Vagina (tissue), 2 donors: Measurements from ENCODE around the gene DMKN. TPM values are rescaled to one million over a fixed set of nuclear protein-coding genes. Genes with fewer than 3 reads are reported as not detected.

Experiments used
- DNase-seq, 2 donors: peaks; one replicate each; pipeline ENCODE4 v3.0.0-alpha.2; 2017; ENCODE audit errors: extremely low spot score in 2 of 2
- H3K27ac ChIP-seq: fragments of 200-600 bp; sonication (generic); one replicate; pipeline ENCODE4 v1.5.1; 2019
- H3K27me3 ChIP-seq: fragments of 200-600 bp; sonication (generic); one replicate; pipeline ENCODE4 v1.5.1; 2019
- H3K36me3 ChIP-seq, 2 donors: fragments of 200-600 bp; sonication (generic); one replicate each; pipeline ENCODE4 v1.5.1; 2017 to 2019
- H3K4me1 ChIP-seq: fragments of 200-600 bp; sonication (generic); one replicate; pipeline ENCODE4 v1.5.1; 2019
- H3K4me3 ChIP-seq, 2 donors: fragments of 200-600 bp; sonication (generic); 1 replicate in 1 of 2; 2 replicates in 1 of 2; pipeline ENCODE4 v1.5.1; 2016 to 2019
- H3K9me3 ChIP-seq: fragments of 200-600 bp; sonication (generic); one replicate; pipeline ENCODE4 v1.5.1; 2019
- CTCF ChIP-seq, 3 experiments: fragments of 450-650 bp in 2 of 3; fragments of 200-600 bp in 1 of 3; sonication (generic) in 1 of 3; IDR thresholded peaks; one replicate each; pipeline ENCODE4 v1.5.1; 2017 to 2019; ENCODE audit warnings: antibody characterized with exemption in 3 of 3, mild to moderate bottlenecking in 2 of 3, moderate library complexity in 2 of 3
- POLR2A ChIP-seq, 2 donors: fragments of 450-650 bp; IDR thresholded peaks; one replicate each; pipeline ENCODE4 v1.6.1; 2017; ENCODE audit warnings: antibody characterized with exemption in 2 of 2, mild to moderate bottlenecking in 2 of 2, moderate library complexity in 2 of 2
- POLR2AphosphoS5 ChIP-seq, 2 donors: sonication (generic); formaldehyde crosslinking; IDR thresholded peaks; one replicate each; pipeline ENCODE4 v1.9.0; 2017; ENCODE audit warnings: antibody characterized with exemption in 2 of 2, mild to moderate bottlenecking in 2 of 2, low read depth in 1 of 2; ENCODE audit not compliant: insufficient read depth in 1 of 2
- intact Hi-C: fragments of 100-400 bp; cut with DNase I; formaldehyde crosslinking; loops from one replicate; pipeline ENCODE4 v1.15.1; 2023
- total RNA-seq: library from RNA; depleted of rRNA; stranded (reverse); fragments of >200 nt; gene quantifications from one replicate; pipeline ENCODE4 v1.2.3, GENCODE V29; 2016

DMKN gene
- total RNA-seq, 1 donor from 2014 or later, result 237 TPM

DNA sequence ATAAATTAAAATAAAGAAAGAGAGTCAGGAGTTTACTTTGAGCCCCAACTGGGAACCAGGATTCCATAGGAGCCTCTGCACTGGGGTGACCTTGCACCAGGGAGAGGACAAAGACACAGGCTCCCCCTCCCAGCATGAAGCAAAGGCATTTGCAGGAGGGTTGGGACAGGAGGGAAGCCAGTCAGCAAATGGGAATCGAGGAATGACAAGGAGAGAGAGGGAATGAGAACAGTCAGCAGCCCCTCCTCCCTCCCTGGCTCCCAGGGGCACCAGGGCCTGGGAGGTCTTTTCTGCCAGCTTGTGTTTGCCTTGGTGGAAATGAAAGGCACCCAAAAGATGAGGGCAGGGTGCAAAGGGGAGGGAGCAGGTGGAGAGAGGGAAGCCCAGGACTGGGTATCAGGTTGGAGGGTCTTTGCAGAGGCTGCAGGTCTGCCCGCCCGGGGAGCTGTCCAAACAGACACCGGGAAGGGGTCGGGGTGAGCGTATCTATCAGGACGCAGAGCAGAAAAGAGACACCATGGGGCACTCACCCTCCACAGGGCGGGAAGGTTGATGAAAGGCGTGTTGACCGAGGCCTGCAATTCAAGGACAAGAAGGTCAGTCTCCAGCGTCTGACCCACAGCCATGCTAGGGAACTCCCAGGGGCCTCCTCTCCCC is 10.9 kb upstream of the DMKN start:
- intact Hi-C loops, result no loop called here
- H3K9me3 ChIP-seq, result no peaks in the 10 kb centered on the region
- no peak overlapping the region for H3K4me3 ChIP-seq
- peaks cover 2% of the 10 kb centered on the region for H3K4me1 ChIP-seq
- TF ChIP-seq POLR2AphosphoS5 (IDR thresholded peaks at IDR 0.05; ENCODE audit: insufficient read depth in 1 of 2, low read depth in 1 of 2) (no peak), POLR2A (IDR thresholded peaks at IDR 0.05) (no peak), CTCF (IDR thresholded peaks at IDR 0.05) (no peak)
- DNase-seq, result no peak
- H3K27me3 ChIP-seq, result no peaks in the 10 kb centered on the region
- H3K36me3 ChIP-seq, result no peaks in the 10 kb centered on the region
- H3K27ac ChIP-seq, result no peak overlapping the region

- intact Hi-C loops, result no loop called here
- H3K36me3 ChIP-seq, result no peaks in the 10 kb centered on the region
- H3K4me1 ChIP-seq, result peaks cover 17% of the 10 kb centered on the region
- no peak for DNase-seq
- H3K4me3 ChIP-seq, result no peak overlapping the region
- H3K27ac ChIP-seq, result no peak overlapping the region
- no peak for TF ChIP-seq POLR2A (IDR thresholded peaks at IDR 0.05)
- TF ChIP-seq POLR2AphosphoS5 (IDR thresholded peaks at IDR 0.05; ENCODE audit: insufficient read depth in 1 of 2, low read depth in 1 of 2), result no peak
- TF ChIP-seq CTCF (IDR thresholded peaks at IDR 0.05), result no peak
- H3K27me3 ChIP-seq, result no peaks in the 10 kb centered on the region
- H3K9me3 ChIP-seq, result no peaks in the 10 kb centered on the region
Measured at GRCh38 chr19:35522745-35523327, 9.4 kb upstream of the DMKN start.

- Histone ChIP-seq H3K27ac (no peak overlapping the region), H3K4me1 (peaks cover 17% of the 10 kb centered on the region), H3K27me3 (no peaks in the 10 kb centered on the region), H3K4me3 (no peak overlapping the region), H3K9me3 (no peaks in the 10 kb centered on the region), H3K36me3 (no peaks in the 10 kb centered on the region)
- intact Hi-C loops, result no loop called here
- TF ChIP-seq POLR2A (IDR thresholded peaks at IDR 0.05) (no peak), POLR2AphosphoS5 (IDR thresholded peaks at IDR 0.05; ENCODE audit: insufficient read depth in 1 of 2, low read depth in 1 of 2) (no peak), CTCF (IDR thresholded peaks at IDR 0.05) (no peak)
- no peak for DNase-seq
Measured at GRCh38 chr19:35521124-35521743, 7.8 kb upstream of the DMKN start.

DNA sequence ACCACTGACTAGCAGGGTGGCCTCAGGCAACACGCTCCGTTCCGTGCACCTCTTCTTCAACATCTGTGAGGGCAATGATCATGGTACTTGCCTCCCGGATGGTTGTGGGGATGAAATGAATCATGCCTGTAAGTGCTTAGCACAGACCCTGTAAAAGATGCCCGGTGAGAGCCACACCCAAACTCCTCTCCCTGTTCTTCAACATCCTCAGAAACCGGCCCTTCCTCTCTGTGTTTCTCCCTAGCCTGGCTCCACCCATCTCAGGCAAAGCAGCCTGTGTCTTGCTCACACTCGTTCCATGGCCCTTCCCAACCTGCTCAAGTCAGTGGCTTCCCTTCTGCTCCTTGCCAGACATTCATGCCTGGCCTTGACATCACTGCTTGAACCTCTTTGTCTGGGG is 5.8 kb upstream of the DMKN start:
- no peak overlapping the region for H3K4me3 ChIP-seq
- H3K9me3 ChIP-seq, result no peaks in the 10 kb centered on the region
- no peaks in the 10 kb centered on the region for H3K36me3 ChIP-seq
- H3K27ac ChIP-seq, result no peak overlapping the region
- DNase-seq, result no peak
- intact Hi-C loops, result no loop called here
- TF ChIP-seq POLR2A (IDR thresholded peaks at IDR 0.05) (no peak), POLR2AphosphoS5 (IDR thresholded peaks at IDR 0.05; ENCODE audit: insufficient read depth in 1 of 2, low read depth in 1 of 2) (peak in 1 of 2 donors; percentile 45)
- H3K4me1 ChIP-seq, result peaks cover 20% of the 10 kb centered on the region
- H3K27me3 ChIP-seq, result no peaks in the 10 kb centered on the region

- Histone ChIP-seq H3K27ac (no peak overlapping the region), H3K27me3 (no peaks in the 10 kb centered on the region)
- intact Hi-C loops, result no loop called here
Measured at GRCh38 chr19:35518313-35518712, 4.9 kb upstream of the DMKN start.

More at GRCh38 chr19:35518313-35518712, 4.9 kb upstream of the DMKN start:
- peaks cover 27% of the 10 kb centered on the region for H3K4me1 ChIP-seq
- no peak overlapping the region for H3K4me3 ChIP-seq
- peak in 1 of 2 donors; percentile 45 for TF ChIP-seq POLR2AphosphoS5 (IDR thresholded peaks at IDR 0.05; ENCODE audit: insufficient read depth in 1 of 2, low read depth in 1 of 2)
- TF ChIP-seq POLR2A (IDR thresholded peaks at IDR 0.05), result no peak
- TF ChIP-seq CTCF (IDR thresholded peaks at IDR 0.05), result no peak
- H3K9me3 ChIP-seq, result no peaks in the 10 kb centered on the region
- H3K36me3 ChIP-seq, result no peaks in the 10 kb centered on the region
- no peak for DNase-seq
